DMS 273 treated with DMSO at 0.1 percent for 48 hours (cell line): Measurements from ENCODE around the gene ASH1L.
A peak's percentile ranks its signal among the peaks of the same experiment; 100 is the strongest.
"Not testable (repeated sequence)": the region's sequence is repeated elsewhere in the genome, so short reads cannot be mapped to it uniquely, and the experiment has no call there.

ENCODE experiments used
- DNase-seq: peaks from one replicate; lab custom pipeline; 2025; lab: John Stamatoyannopoulos, UW

ASH1L gene

GRCh38 chr1:155561779-155562580, 623 bp downstream of the ASH1L start:
- not testable (repeated sequence) for DNase-seq

GRCh38 chr1:155555915-155556314, 6.7 kb downstream of the ASH1L start:
- no peak for DNase-seq

GRCh38 chr1:155553349-155553748, 9.3 kb downstream of the ASH1L start:
- no peak for DNase-seq

GRCh38 chr1:155548706-155549105, 13.9 kb downstream of the ASH1L start:
- DNase-seq: no peak

- DNase-seq: no peak
Measured at GRCh38 chr1:155540000-155540874, 22.4 kb downstream of the ASH1L start.

GRCh38 chr1:155537193-155537592, 25.4 kb downstream of the ASH1L start:
- no peak for DNase-seq

GRCh38 chr1:155531624-155532023, 31.0 kb downstream of the ASH1L start:
- no peak for DNase-seq

- no peak for DNase-seq
Measured at GRCh38 chr1:155529929-155530328, 32.7 kb downstream of the ASH1L start.

- no peak for DNase-seq
Measured at GRCh38 chr1:155529109-155529508, 33.5 kb downstream of the ASH1L start.

GRCh38 chr1:155527677-155528076, 34.9 kb downstream of the ASH1L start:
- DNase-seq: no peak

GRCh38 chr1:155526356-155526755, 36.2 kb downstream of the ASH1L start:
- no peak for DNase-seq

- no peak for DNase-seq
Measured at GRCh38 chr1:155522069-155522468, 40.5 kb downstream of the ASH1L start.

GRCh38 chr1:155518484-155518883, 44.1 kb downstream of the ASH1L start:
- DNase-seq: no peak

- no peak for DNase-seq
Measured at GRCh38 chr1:155514582-155515187, 47.9 kb downstream of the ASH1L start.

- no peak for DNase-seq
Measured at GRCh38 chr1:155513300-155513916, 49.2 kb downstream of the ASH1L start.

- DNase-seq: not testable (repeated sequence)
Measured at GRCh38 chr1:155511385-155511784, 51.2 kb downstream of the ASH1L start.

GRCh38 chr1:155509064-155509463, 53.5 kb downstream of the ASH1L start:
- no peak for DNase-seq

- DNase-seq: no peak
Measured at GRCh38 chr1:155507945-155508344, 54.7 kb downstream of the ASH1L start.

GRCh38 chr1:155505963-155506362, 56.6 kb downstream of the ASH1L start:
- DNase-seq: not testable (repeated sequence)

GRCh38 chr1:155504207-155504606, 58.4 kb downstream of the ASH1L start:
- DNase-seq: peak; percentile 23

GRCh38 chr1:155499953-155500639, 62.5 kb downstream of the ASH1L start:
- peak; percentile 62 for DNase-seq

GRCh38 chr1:155499263-155499662, 63.3 kb downstream of the ASH1L start:
- no peak for DNase-seq
